HEK293 (cell line): Measurements from ENCODE around the gene HJURP.

Experiments
- CTCF ChIA-PET: fragments of 350-600 bp; formaldehyde crosslinking; extraction: SDS; loops from one replicate; lab custom pipeline; 2021; ENCODE audit warnings: antibody characterized with exemption; lab: Yijun Ruan, JAX
- POLR2A ChIA-PET: fragments of 300-600 bp; formaldehyde crosslinking; extraction: SDS; loops from one replicate; lab custom pipeline; 2020; ENCODE audit warnings: antibody characterized with exemption, inconsistent platforms; lab: Yijun Ruan, JAX
- H3K27ac ChIP-seq: fragments of 200-500 bp; sonication (Bioruptor generic); 2 replicates; pipeline ENCODE4 v1.5.1; 2014; ENCODE audit warnings: low read depth, low read length, control low read depth, inconsistent platforms; ENCODE audit errors: extremely low read depth
- H3K36me3 ChIP-seq, 2 experiments: fragments of 200-500 bp in 1 of 2; sonication (Bioruptor generic) in 1 of 2; 1 replicate in 1 of 2; 2 replicates in 1 of 2; pipeline ENCODE4 v1.5.1; 2014 to 2017; ENCODE audit warnings: inconsistent platforms in 2 of 2, low read length in 2 of 2; ENCODE audit not compliant: control insufficient read depth in 2 of 2, insufficient read depth in 1 of 2
- H3K4me1 ChIP-seq: fragments of 200-500 bp; sonication (Bioruptor generic); 2 replicates; pipeline ENCODE4 v1.5.1; 2014; ENCODE audit warnings: mild to moderate bottlenecking, low read length, inconsistent platforms; ENCODE audit not compliant: control insufficient read depth, insufficient read depth
- H3K4me3 ChIP-seq: 2 replicates; pipeline ENCODE4 v1.5.1; 2011; ENCODE audit warnings: low read depth, mild to moderate bottlenecking, control low read depth, low read length, moderate library complexity
- H3K9me3 ChIP-seq: fragments of 200-500 bp; sonication (Bioruptor generic); 2 replicates; pipeline ENCODE4 v1.5.1; 2014; ENCODE audit warnings: low read depth, low read length, inconsistent platforms; ENCODE audit not compliant: control insufficient read depth, insufficient read depth
- ELK4 ChIP-seq: IDR thresholded peaks from 2 replicates; pipeline ENCODE4 v1.6.1; 2011; ENCODE audit warnings: mild to moderate bottlenecking, low read depth, low read length, borderline replicate concordance
- HOXA7 ChIP-seq: sonication (generic); formaldehyde crosslinking; IDR thresholded peaks from 2 replicates; pipeline ENCODE4 v1.8.1; 2022; ENCODE audit warnings: missing genetic modification reagents, borderline replicate concordance
- HOXC10 ChIP-seq: sonication (generic); formaldehyde crosslinking; IDR thresholded peaks from 2 replicates; pipeline ENCODE4 v1.8.1; 2023; ENCODE audit warnings: mild to moderate bottlenecking, missing genetic modification reagents
- KLF8 ChIP-seq: fragments of 450-650 bp; formaldehyde crosslinking; IDR thresholded peaks from 2 replicates; pipeline ENCODE4 v1.5.1; 2016; ENCODE audit warnings: missing biosample characterization, missing genetic modification characterization
- OSR2 ChIP-seq: fragments of 450-650 bp; formaldehyde crosslinking; IDR thresholded peaks from 2 replicates; pipeline ENCODE4 v1.5.1; 2016; ENCODE audit warnings: missing biosample characterization, missing genetic modification characterization
- PBX3 ChIP-seq: sonication (generic); formaldehyde crosslinking; IDR thresholded peaks from 2 replicates; pipeline ENCODE4 v1.8.1; 2022; ENCODE audit warnings: mild to moderate bottlenecking, moderate library complexity, missing genetic modification reagents
- PRDM10 ChIP-seq: fragments of 450-650 bp; formaldehyde crosslinking; IDR thresholded peaks from 2 replicates; pipeline ENCODE4 v1.5.1; 2016; ENCODE audit warnings: missing biosample characterization, missing genetic modification characterization
- SALL2 ChIP-seq: fragments of 450-650 bp; formaldehyde crosslinking; IDR thresholded peaks from 2 replicates; pipeline ENCODE4 v1.5.0; 2017; ENCODE audit warnings: missing biosample characterization, mild to moderate bottlenecking, missing genetic modification characterization, borderline replicate concordance
- ZNF140 ChIP-seq: fragments of 450-650 bp; formaldehyde crosslinking; IDR thresholded peaks from 2 replicates; pipeline ENCODE4 v1.5.1; 2016; ENCODE audit warnings: missing biosample characterization, missing genetic modification characterization
- ZNF146 ChIP-seq: fragments of 450-650 bp; formaldehyde crosslinking; IDR thresholded peaks from 2 replicates; pipeline ENCODE4 v1.5.1; 2016; ENCODE audit warnings: missing biosample characterization, missing genetic modification characterization
- ZNF19 ChIP-seq: fragments of 450-650 bp; formaldehyde crosslinking; IDR thresholded peaks from 2 replicates; pipeline ENCODE4; 2016; ENCODE audit warnings: missing biosample characterization, missing genetic modification characterization, low read depth
- ZNF214 ChIP-seq: fragments of 450-650 bp; formaldehyde crosslinking; IDR thresholded peaks from 2 replicates; pipeline ENCODE4 v1.5.1; 2017; ENCODE audit warnings: missing biosample characterization, mild to moderate bottlenecking, missing genetic modification characterization, borderline replicate concordance
- ZNF239 ChIP-seq: fragments of 450-650 bp; formaldehyde crosslinking; IDR thresholded peaks from 2 replicates; pipeline ENCODE4 v1.5.1; 2016; ENCODE audit warnings: missing biosample characterization, missing genetic modification characterization
- ZNF341 ChIP-seq: fragments of 450-650 bp; formaldehyde crosslinking; IDR thresholded peaks from 2 replicates; pipeline ENCODE4; 2016; ENCODE audit warnings: low read depth, missing biosample characterization, missing genetic modification characterization
- ZNF350 ChIP-seq: fragments of 450-650 bp; formaldehyde crosslinking; IDR thresholded peaks from 2 replicates; pipeline ENCODE4 v1.5.0; 2017; ENCODE audit warnings: missing biosample characterization, mild to moderate bottlenecking, missing genetic modification characterization
- ZNF366 ChIP-seq: fragments of 450-650 bp; formaldehyde crosslinking; conservative IDR thresholded peaks from 2 replicates; pipeline ENCODE4 v1.5.1; 2016; ENCODE audit warnings: missing biosample characterization, missing genetic modification characterization
- ZNF391 ChIP-seq: fragments of 450-650 bp; formaldehyde crosslinking; IDR thresholded peaks from 2 replicates; pipeline ENCODE4 v1.5.1; 2016; ENCODE audit warnings: low read depth, missing biosample characterization, missing genetic modification characterization, borderline replicate concordance
- ZNF510 ChIP-seq: fragments of 450-650 bp; formaldehyde crosslinking; IDR thresholded peaks from 2 replicates; pipeline ENCODE4 v1.5.1; 2018; ENCODE audit warnings: mild to moderate bottlenecking, missing genetic modification characterization, missing biosample characterization; ENCODE audit not compliant: insufficient replicate concordance
- ZNF654 ChIP-seq: fragments of 450-650 bp; formaldehyde crosslinking; IDR thresholded peaks from 2 replicates; pipeline ENCODE4 v1.5.1; 2016; ENCODE audit warnings: low read depth, missing biosample characterization, missing genetic modification characterization
- ZNF776 ChIP-seq: fragments of 450-650 bp; formaldehyde crosslinking; IDR thresholded peaks from 2 replicates; pipeline ENCODE4 v1.5.0; 2017; ENCODE audit warnings: missing biosample characterization, missing genetic modification characterization, borderline replicate concordance
- ZNF777 ChIP-seq: fragments of 450-650 bp; formaldehyde crosslinking; IDR thresholded peaks from 2 replicates; pipeline ENCODE4 v1.5.1; 2017; ENCODE audit warnings: missing biosample characterization, missing genetic modification characterization, borderline replicate concordance
- ZNF830 ChIP-seq: fragments of 450-650 bp; IDR thresholded peaks from 2 replicates; pipeline ENCODE4 v1.5.0; 2018; ENCODE audit warnings: missing biosample characterization, missing genetic modification characterization, low read depth, mild to moderate bottlenecking, moderate library complexity
- TF ChIP-seq, protein P1 (sequence below): fragments of 450-650 bp; formaldehyde crosslinking; IDR thresholded peaks from 2 replicates; pipeline ENCODE4 v1.5.1; 2016; ENCODE audit warnings: missing biosample characterization, missing genetic modification characterization
- TF ChIP-seq, protein P2 (sequence below): fragments of 450-650 bp; formaldehyde crosslinking; IDR thresholded peaks from 2 replicates; pipeline ENCODE4 v1.5.0; 2017; ENCODE audit warnings: missing biosample characterization, missing genetic modification characterization, borderline replicate concordance

HJURP gene

GRCh38 chr2:233844064-233844807 lies 10.1 kb downstream of the HJURP start:
- POLR2A ChIA-PET, result interaction anchor here (0.9 to 1.5 kb wide), 2 partner anchors 10 to 13 kb away, joined by 3 read pairs; partner anchors contain the start of gene HJURP
- CTCF ChIA-PET, result interaction anchor here (0.6 to 1.0 kb wide), 3 partner anchors 14 to 1211 kb away, joined by 3 to 5 read pairs (median 4); no protein-coding TSS in a partner anchor
- Histone ChIP-seq H3K36me3 (peaks cover 66 to 100% of the 10 kb centered on the region in 2 experiments), H3K9me3 (no peaks in the 10 kb centered on the region), H3K27ac (no peak overlapping the region), H3K4me1 (no peaks in the 10 kb centered on the region)
- no peak for TF ChIP-seq ZNF341 (tag by site-specific recombination)
- no peak for TF ChIP-seq ZNF140 (tag by site-specific recombination)
- no peak for TF ChIP-seq OSR2
- TF ChIP-seq PBX3 (CRISPR knock-in tag), result no peak
- no peak for TF ChIP-seq ZNF146
- TF ChIP-seq SALL2 (tag by site-specific recombination), result no peak
- TF ChIP-seq, protein P1, sequence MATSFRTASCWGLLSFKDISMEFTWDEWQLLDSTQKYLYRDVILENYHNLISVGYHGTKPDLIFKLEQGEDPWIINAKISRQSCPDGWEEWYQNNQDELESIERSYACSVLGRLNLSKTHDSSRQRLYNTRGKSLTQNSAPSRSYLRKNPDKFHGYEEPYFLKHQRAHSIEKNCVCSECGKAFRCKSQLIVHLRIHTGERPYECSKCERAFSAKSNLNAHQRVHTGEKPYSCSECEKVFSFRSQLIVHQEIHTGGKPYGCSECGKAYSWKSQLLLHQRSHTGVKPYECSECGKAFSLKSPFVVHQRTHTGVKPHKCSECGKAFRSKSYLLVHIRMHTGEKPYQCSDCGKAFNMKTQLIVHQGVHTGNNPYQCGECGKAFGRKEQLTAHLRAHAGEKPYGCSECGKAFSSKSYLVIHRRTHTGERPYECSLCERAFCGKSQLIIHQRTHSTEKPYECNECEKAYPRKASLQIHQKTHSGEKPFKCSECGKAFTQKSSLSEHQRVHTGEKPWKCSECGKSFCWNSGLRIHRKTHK, result no peak
- TF ChIP-seq ZNF214 (tag by site-specific recombination), result no peak
- no peak for TF ChIP-seq HOXC10
- TF ChIP-seq HOXA7 (CRISPR knock-in tag), result no peak
- TF ChIP-seq ZNF19, result no peak
- TF ChIP-seq ZNF239 (tag by site-specific recombination), result no peak
- no peak for TF ChIP-seq ZNF510 (tag by site-specific recombination)
- TF ChIP-seq, all 188 proteins: peak for 0
- no peak overlapping the region for H3K4me3 ChIP-seq

DNA sequence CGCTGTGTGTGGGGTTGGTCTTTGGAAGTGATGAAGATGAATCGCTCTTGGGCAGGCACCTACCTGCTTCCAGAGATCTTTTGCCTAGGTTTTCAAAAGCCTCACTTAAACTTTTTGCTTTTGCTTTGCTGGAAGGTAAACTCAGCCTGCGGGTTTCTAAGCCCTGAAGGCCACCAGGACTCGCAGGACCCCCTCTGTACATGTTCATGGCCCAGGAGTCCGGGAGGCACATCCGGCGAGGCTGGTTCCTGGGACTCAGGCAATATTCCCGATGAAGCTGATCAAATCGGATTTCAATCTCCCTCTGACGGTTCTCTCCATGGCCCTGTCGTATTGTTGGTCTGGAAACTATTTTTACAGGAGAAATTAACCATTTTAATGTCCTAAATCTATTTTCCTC lies 13.2 kb downstream of the HJURP start:
- CTCF ChIA-PET, result interaction anchor here (1.9 kb wide), 1 partner anchor 16 kb away, joined by 11 read pairs; no protein-coding TSS in a partner anchor
- Histone ChIP-seq H3K9me3 (no peaks in the 10 kb centered on the region), H3K4me1 (no peaks in the 10 kb centered on the region), H3K4me3 (no peak overlapping the region), H3K27ac (no peak overlapping the region), H3K36me3 (peaks cover 54 to 100% of the 10 kb centered on the region in 2 experiments)
- TF ChIP-seq ZNF776 (tag by site-specific recombination), result no peak
- no peak for TF ChIP-seq ZNF777 (tag by site-specific recombination)
- TF ChIP-seq ZNF350, result no peak
- no peak for TF ChIP-seq ZNF341 (tag by site-specific recombination)
- no peak for TF ChIP-seq ZNF654 (tag by site-specific recombination)
- TF ChIP-seq, protein P2, sequence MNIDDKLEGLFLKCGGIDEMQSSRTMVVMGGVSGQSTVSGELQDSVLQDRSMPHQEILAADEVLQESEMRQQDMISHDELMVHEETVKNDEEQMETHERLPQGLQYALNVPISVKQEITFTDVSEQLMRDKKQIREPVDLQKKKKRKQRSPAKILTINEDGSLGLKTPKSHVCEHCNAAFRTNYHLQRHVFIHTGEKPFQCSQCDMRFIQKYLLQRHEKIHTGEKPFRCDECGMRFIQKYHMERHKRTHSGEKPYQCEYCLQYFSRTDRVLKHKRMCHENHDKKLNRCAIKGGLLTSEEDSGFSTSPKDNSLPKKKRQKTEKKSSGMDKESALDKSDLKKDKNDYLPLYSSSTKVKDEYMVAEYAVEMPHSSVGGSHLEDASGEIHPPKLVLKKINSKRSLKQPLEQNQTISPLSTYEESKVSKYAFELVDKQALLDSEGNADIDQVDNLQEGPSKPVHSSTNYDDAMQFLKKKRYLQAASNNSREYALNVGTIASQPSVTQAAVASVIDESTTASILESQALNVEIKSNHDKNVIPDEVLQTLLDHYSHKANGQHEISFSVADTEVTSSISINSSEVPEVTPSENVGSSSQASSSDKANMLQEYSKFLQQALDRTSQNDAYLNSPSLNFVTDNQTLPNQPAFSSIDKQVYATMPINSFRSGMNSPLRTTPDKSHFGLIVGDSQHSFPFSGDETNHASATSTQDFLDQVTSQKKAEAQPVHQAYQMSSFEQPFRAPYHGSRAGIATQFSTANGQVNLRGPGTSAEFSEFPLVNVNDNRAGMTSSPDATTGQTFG, result no peak
- no peak for TF ChIP-seq ZNF830 (tag by site-specific recombination)
- TF ChIP-seq ZNF366 (tag by site-specific recombination), result no peak
- no peak for TF ChIP-seq PRDM10 (tag by site-specific recombination)
- TF ChIP-seq KLF8 (tag by site-specific recombination), result no peak
- TF ChIP-seq ELK4, result no peak
- TF ChIP-seq SALL2 (tag by site-specific recombination), result no peak
- no peak for TF ChIP-seq ZNF391
- POLR2A ChIA-PET, result no interaction called here
